Measurements from ENCODE around the gene SEC16B.
"Not testable (repeated sequence)": the region's sequence is repeated elsewhere in the genome, so short reads cannot be mapped to it uniquely, and the experiment has no call there.

The SEC16B gene, protein sequence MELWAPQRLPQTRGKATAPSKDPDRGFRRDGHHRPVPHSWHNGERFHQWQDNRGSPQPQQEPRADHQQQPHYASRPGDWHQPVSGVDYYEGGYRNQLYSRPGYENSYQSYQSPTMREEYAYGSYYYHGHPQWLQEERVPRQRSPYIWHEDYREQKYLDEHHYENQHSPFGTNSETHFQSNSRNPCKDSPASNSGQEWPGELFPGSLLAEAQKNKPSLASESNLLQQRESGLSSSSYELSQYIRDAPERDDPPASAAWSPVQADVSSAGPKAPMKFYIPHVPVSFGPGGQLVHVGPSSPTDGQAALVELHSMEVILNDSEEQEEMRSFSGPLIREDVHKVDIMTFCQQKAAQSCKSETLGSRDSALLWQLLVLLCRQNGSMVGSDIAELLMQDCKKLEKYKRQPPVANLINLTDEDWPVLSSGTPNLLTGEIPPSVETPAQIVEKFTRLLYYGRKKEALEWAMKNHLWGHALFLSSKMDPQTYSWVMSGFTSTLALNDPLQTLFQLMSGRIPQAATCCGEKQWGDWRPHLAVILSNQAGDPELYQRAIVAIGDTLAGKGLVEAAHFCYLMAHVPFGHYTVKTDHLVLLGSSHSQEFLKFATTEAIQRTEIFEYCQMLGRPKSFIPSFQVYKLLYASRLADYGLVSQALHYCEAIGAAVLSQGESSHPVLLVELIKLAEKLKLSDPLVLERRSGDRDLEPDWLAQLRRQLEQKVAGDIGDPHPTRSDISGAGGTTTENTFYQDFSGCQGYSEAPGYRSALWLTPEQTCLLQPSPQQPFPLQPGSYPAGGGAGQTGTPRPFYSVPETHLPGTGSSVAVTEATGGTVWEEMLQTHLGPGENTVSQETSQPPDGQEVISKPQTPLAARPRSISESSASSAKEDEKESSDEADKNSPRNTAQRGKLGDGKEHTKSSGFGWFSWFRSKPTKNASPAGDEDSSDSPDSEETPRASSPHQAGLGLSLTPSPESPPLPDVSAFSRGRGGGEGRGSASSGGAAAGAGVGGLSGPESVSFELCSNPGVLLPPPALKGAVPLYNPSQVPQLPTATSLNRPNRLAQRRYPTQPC

DNA sequence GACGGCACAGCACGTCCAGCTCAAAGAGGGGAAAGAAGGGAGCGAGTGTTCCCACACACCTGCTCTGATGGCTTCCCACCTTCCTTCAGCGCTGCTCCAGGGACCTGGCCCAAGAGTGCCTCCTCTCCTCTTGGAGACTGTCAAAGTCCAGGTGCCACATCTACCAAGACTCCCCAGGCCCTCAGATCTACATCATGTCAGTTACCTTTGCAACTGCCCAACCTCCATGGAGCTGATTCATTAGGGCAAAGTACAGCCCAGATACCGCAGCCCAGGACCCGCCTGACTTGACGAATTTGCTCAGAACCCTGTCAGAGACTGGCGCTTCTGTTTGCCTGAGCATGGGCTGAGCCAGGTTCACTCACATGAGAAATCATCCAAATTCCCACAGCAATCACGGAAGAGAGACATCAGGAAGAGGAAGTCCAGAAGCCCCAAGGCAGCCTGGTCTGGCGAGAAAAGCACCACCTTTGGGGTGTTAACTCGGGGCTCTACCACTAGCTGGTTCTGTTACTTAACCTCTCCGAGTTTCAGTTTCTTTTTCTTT is at the start of gene SEC16B:
SEC16B (minus strand) TSS at position 234 of the 547 bp plus-strand sequence. CDS start 2,077 bp downstream, outside the sequence.
- no peak for DNase-seq

DNA sequence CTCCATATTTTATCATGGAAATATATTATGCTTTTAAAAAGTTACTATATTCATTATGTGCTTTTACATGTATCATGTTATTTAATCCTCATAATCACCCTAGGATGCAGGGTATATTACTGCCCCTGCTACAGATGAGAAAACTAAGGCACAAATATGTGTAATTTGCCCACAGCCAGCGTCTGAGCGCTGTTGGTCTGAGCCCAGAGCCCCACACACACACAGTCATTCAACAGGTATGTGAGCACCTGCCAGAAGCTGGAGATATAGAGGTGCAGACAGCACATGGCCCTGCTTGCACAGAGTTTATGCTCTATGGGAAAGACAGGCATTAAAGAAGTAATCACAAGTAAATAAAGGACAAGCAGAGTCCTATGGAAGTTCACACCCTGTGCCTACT is 49.8 kb upstream of the SEC16B start:
- DNase-seq = no peak

DNA sequence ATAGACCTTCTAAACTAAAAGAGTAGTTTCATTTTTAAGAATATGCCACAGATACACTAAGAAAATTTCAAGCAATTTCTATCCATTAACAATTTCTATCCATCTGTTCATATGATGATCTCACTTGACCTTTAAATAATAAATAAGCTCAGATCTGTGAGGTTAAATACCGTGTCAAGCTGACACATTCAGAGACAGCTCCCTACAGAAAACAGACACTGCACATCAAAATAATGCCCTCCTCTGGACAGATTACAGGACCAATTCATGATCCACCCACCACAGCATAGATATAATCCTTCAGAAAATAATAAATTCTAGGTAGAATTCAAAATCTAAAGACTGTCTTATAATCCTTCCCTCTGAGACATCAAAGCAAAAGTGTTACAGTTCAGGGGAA is 49.4 kb upstream of the SEC16B start:
- DNase-seq = no peak

DNA sequence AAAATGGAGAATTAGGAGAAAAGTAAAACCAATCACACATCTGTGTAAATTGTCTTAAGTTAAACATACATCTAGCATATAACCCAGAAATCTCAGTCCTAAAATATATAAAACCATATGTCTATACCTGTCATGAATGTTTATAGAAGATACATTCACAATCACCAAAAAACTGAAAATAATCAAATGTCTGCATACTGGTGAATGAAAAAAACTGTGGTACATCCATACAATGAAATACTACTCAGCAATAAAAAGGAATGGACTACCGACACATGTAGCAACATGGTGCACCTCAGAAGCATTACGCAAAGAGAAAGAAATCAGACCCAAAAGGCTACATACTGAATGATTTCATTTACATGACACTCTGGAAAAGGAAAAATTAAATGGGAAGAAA is 47.7 kb upstream of the SEC16B start:
- no peak for DNase-seq

DNA sequence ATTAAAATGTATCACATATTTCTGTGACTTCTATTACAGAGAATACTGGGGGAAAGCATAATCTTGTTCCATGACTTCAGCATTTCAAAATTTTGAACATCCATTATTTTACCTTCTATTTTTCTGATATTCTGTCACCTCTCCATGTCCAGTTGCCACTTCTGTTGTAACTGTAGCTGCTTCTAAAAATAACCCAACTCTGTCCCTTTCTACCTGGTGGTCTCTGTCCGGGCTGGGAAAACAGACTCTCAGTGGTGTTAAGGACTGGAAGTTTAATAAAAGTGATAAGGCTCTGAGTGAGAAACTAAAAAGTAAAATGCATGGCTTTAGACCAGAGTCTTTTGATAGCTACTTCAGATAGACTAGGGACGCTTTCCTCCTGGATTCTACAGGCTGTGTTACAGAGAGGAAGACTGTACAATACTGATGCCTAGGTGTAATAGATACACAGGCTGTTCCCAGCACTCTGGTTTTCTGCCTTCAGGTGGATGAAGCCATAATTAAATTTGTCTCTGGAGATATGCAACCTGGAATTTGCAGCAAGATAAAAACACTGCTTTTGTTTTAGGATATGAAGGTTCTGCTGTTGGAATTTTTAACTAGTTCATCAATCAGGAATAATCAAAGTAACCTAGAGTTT is 42.1 kb upstream of the SEC16B start:
- no peak for DNase-seq

DNA sequence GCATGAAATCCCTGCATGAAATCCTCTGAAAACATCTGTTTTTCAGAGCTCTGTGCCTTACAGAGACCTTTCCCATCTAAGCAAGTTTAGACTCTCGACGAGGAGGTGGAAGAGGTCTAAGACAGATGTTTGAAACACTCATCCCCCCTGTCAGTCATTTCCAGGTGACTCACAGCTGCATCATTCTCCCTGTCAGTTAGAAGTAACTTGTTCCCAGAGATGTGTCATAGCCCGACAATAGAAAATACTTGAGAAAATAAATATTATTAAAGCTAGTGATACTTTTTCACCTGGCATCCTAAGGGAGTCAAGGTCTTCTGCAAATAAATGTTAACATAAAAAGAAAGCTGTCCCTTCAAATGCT is 41.6 kb upstream of the SEC16B start:
- no peak for DNase-seq

DNA sequence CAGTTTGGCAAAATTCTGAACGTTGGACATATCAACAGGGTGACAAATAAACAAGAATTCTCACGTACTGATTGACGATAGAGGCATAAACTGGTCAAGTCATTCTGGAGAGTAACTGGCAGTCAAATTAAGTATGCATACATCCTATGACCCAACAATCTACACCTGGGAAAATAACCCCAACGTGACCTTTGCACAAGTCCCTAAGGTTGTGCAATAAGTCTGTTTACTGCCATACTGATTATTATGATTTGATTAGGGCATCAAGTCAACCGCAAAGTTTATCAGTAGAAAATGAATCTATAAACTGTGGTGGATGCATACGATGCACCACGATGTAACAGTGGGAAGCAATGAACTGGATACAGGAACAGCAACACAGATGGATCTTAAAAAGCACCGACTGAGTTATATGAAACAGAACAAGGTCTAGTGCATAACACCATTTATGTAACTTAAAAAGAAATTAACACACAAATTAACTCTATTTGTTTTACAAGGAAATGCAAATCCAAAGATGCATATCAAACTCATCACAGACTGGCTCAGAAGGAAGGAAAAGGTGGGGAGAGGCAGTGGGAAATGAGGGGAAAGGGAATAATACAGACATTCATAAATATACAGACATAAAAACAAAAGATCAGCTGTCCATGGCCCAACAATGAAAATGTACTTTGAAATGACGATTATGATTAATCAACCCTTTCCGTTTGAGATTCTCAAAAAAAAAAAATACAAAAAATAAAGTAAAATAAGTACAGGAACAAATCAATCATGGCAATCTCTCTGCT is 41.0 kb upstream of the SEC16B start:
- DNase-seq = no peak

DNA sequence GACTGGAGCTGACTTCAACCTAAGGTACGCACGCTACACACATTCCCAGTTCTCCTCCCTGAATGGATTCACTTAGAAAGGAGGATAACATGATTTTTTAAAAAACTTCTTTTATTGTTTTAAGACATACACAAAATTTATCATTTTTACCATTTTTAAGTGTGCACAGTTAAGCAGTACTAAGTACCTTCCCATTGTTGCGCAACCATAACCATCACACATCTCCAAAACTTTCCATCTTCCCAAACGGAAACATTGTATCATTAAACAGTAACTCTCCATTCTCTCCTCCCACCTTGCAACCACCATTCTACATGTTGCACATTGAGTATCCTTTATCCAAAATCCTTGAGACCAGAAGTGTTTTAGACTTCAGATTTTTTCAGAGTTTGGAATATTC is 36.2 kb upstream of the SEC16B start:
- no peak for DNase-seq

DNA sequence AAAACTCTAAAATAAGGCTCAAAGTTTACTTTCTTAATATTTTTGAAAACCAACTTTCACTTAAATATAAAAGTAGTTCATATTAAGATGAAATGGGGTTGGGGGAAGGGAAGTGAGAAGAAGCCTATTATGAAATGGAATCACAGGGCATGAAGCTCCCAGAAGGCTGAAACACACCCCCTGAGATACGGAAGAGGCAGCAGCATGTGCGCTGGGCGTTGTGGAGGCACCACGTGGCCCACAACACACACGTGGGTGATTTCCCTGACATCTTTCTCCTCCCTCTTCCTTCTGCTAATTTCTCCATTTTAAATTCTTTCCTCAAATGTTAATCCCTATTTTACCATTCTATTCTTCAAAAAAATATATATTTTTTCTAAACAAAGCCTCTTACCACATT is 35.6 kb upstream of the SEC16B start:
- DNase-seq = no peak

DNA sequence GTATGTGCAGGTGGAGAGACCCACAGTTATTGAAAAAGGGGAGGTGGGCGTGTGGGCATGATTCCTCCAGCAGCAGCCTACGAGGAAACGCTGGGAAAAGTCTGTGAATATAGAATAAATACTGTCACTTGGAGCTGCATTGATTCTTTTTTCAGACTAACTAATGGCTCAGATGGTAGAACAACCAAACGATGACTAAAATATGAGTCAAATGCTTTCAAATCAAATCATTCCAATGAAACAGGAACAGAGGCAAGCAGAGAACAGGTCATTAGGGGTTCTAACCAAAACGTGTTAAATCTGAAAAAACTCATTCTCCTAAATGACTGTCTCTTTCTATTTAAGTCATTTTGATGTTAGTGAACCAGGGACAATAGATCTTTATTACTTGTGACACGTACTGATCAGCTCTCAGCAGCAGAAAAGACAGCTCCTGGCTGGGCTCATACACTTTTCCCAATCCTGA is 35.1 kb upstream of the SEC16B start:
- no peak for DNase-seq

DNA sequence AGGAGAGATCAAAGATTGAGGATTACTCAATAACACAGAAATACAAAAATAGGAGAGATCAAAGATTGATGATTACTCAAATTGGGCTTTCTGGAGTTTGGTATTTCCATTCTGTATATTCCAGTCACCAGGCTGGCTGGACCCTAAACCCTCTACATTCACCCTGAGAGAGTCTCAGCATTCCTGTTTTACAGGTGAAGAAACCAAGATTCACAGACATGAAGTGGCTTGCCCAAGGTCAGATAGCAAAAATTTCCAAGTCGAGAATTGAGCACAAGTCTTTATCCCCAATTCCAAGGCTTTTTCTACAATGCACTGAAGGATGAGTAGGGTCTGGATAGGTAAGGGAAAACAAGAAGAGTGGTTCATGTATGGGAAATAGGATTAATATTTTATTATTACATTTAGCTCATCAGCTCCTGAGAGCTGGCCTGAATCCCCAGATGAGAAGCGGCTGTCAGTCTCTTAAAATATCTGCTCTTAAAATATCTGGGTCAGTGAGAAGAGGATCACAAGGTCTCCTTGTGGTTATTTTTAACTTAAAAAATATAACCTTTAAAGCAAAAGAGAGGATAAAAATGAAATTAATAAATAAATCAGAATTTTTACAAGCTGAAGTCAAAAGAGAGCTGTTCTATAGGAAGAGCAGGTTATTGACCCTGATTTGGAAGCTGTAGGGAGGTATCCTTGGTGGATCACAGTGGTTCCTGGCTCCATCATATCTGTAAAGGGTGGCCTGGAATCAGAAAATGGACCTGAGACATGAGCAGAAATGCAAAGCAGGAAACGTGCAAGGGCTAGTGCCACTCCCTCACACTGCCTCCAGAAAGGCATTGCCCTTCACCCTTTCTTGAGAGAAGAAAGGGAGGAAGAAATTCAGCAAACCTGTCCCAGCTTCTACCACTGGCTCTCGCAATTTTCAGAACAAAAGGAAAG is 29.1 kb upstream of the SEC16B start:
- no peak for DNase-seq

DNA sequence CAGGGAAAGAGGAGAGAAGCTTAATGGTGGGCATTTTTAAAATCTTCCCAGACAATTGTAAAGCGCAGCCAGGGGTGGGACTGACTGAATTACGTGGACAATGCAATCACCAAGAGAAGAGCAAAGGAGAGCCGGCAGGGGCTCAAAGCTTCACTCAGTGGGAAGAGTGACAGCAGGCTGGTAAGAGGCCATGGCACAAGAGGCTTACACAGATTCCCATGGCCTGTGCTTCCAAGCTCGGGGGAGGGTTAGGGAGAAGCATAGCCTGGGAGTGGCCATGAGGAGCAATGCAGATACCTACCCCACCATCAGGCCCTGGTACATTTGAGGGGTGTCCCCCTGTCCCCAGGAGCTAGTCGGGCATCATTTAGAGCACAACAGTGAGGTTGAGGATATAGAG is 27.1 kb upstream of the SEC16B start:
- no peak for DNase-seq

DNA sequence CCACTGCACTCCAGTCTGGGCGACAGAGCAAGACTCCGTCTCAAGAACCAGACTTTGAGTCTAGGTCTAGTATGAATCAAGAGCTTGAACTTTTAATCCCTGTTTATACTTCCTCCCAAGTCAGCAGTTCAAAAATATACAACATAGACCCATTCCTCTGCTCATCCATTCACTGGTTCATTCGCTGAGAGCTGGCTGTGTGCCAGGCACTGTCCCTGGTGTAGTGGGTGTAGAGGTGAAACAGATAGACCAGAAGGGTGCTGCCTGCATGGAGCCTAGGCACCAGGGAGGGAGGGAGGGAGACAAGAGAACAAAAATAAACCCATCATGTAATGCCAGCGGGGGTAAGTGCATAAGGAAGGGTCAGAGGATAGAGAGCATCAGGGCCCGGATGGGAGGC is 25.5 kb upstream of the SEC16B start:
- DNase-seq = no peak

DNA sequence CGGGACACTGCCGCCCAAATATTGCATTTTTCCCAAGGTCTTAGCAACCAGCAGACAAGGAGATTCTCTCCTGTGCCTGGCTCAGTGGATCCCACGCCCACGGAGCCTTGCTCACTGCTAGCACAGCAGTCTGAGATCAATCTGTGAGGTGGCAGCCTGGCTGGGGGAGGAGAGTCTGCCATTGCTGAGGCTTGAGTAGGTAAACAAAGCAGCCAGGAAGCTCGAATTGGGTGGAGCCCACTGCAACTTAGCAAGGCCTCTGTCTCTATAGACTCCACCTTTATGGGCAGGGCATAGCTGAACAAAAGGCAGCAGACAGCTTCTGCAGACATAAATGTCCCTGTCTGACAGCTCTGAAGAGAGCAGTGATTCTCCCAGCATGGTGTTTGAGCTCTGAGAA is 16.4 kb upstream of the SEC16B start:
- DNase-seq = not testable (repeated sequence)

DNA sequence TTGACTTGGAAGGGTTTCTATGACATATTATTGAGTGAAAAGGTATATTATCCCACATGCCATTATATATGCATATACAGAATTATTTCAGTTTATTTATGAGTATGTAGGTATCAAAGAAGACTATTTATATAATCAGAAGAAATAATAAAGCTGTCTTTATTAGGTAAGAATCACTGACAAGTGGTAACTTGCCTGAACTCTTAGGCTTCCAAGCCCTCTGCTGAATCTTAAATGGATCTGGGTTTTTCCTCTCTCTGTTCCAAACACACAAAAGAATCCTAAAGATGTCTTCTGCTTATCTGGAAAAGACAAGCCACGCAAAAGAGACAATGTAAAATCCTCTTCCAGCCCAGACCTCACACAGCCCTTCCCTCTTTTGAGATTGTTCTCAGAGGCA is 14.9 kb upstream of the SEC16B start:
- DNase-seq = no peak

DNA sequence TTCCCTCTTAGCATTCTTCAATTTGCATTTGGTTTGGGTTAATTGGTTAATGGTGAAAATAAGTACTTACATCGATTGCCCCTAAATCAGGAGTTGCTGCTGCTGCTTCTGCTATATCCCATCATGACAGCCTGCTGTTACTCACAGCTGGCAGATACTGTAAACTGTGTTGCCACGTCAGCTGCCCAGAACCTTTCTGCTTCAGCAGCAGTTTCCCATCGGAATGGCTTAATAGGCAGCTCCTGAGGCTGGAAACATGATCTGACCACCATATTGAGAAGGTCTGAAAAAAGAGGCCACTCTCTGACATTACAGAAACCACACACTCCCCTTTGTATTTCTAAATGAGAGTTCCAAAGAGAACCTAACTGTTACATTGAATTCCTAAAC is 14.3 kb upstream of the SEC16B start:
- DNase-seq = no peak

DNA sequence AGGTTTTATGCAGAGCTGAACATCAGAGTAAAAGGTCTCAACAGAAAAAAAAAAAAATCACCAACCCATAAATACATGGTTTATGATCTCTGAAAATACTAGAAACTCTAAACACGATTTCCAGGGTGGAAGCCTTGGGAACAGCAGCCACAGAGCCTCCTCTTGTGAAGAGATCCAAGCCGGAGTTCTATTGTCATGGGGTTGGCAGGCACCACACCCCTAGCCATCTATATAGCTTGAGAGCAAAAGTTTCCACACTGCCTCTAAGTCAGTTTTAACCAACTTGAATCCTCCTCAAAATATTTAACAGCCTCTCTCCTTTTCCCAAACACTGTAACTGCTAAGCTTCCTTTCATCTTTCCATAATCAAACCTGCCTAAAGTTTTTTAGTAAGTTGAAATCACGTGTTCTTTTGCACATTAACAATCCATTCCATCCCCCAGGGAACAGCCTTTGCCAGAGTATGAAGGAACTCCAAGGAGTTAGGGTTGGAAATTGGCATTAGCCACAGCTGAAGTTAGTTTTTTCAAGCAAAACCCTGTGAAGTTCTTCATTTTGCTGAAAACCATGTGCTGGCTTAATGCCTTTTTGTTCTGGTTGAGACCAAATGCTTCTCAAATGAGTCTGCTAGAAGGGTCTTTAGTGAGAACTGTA is 13.8 kb upstream of the SEC16B start:
- DNase-seq = no peak

DNA sequence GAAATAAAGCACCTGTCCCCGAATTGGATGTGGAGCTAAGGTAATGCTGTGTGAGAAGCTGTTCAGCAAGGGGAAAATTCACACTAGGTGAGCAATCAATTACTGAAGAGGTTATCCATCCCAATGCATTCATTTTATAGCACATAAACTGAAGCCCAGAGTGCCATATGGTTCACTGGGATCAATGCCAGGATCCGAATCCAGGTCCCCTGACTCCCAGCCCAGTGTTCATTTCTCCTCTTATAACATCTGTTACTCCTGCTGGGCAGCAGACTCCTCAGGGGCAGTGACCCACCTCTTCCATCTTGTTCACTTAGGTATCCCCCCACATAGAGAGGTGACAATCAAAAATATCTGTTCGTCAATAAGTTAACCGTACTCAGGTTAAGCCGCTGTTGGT is 13.2 kb upstream of the SEC16B start:
- DNase-seq = no peak

DNA sequence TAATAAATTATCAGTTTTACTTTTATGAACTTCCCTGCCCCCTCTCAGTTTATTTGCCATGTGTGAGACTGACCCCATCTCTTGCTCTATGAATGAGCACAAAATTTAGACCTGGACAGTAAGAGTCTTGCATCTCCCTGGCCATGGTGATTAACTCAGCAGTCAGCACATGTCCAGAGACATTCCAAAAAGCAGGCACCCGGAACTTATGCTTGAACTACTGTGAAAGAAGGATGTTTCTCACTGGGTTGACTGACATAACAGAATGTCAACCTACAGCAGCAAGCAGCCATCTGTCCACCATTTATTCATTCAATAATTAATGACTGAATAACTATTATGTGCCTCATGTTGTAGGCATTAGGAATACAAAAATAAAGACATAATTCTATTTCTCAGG is 11.3 kb upstream of the SEC16B start:
- no peak for DNase-seq

DNA sequence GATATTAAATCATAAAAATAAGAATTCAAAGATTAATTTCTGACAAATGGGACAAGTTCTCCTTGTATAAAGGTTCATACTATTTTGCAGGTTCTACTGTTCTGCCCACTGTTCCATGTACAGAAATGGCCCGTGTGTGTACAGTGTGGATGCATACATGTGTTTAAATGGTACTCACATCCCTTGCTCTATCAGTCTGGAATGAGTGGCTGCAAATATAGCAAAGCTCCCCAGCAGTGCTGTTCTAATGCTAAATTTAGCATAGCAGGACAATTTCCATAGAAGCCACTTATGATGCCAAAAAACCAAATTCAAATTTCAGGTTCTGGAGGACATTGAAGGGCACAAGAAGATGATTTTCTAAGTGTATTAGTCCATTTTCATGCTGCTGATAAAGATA is 9.4 kb upstream of the SEC16B start:
- no peak for DNase-seq
